ENCODE data around the gene ADCY9.

ADCY9 gene

GRCh38 chr16:3999479-4000325, 116.5 kb downstream of the ADCY9 start:
- no peak for TF ChIP-seq CTCF (IDR thresholded peaks at IDR 0.05; ENCODE audit: borderline replicate concordance, control extremely low read depth, extremely low read depth, insufficient read depth, missing control alignments)
- DNase-seq (ENCODE audit: low spot score) = no peak
- in situ Hi-C loops (cut with MboI; ENCODE audit: low sequenced_read_pairs, unreplicated experiment) = no loop called here

GRCh38 chr16:3998793-3999478, 117.3 kb downstream of the ADCY9 start:
- in situ Hi-C loops (cut with MboI; ENCODE audit: low sequenced_read_pairs, unreplicated experiment) = no loop called here
- TF ChIP-seq CTCF (IDR thresholded peaks at IDR 0.05; ENCODE audit: borderline replicate concordance, control extremely low read depth, extremely low read depth, insufficient read depth, missing control alignments) = no peak
- no peak for DNase-seq (ENCODE audit: low spot score)

GRCh38 chr16:3997231-3997841, 118.9 kb downstream of the ADCY9 start:
- DNase-seq (ENCODE audit: low spot score) = no peak
- in situ Hi-C loops (cut with MboI; ENCODE audit: low sequenced_read_pairs, unreplicated experiment) = no loop called here
- TF ChIP-seq CTCF (IDR thresholded peaks at IDR 0.05; ENCODE audit: borderline replicate concordance, control extremely low read depth, extremely low read depth, insufficient read depth, missing control alignments) = no peak

GRCh38 chr16:3995001-3995400, 121.2 kb downstream of the ADCY9 start:
- TF ChIP-seq CTCF (IDR thresholded peaks at IDR 0.05; ENCODE audit: borderline replicate concordance, control extremely low read depth, extremely low read depth, insufficient read depth, missing control alignments) = no peak
- in situ Hi-C loops (cut with MboI; ENCODE audit: low sequenced_read_pairs, unreplicated experiment) = no loop called here
- no peak for DNase-seq (ENCODE audit: low spot score)

GRCh38 chr16:3993052-3993785, 123.0 kb downstream of the ADCY9 start:
- DNase-seq (ENCODE audit: low spot score) = no peak
- in situ Hi-C loops (cut with MboI; ENCODE audit: low sequenced_read_pairs, unreplicated experiment) = no loop called here

More at GRCh38 chr16:3993052-3993785, 123.0 kb downstream of the ADCY9 start:
- TF ChIP-seq CTCF (IDR thresholded peaks at IDR 0.05; ENCODE audit: borderline replicate concordance, control extremely low read depth, extremely low read depth, insufficient read depth, missing control alignments) = no peak
